Measurements from ENCODE around the gene DOCK1.

DOCK1 gene

GRCh38 chr10:127278001-127278400 is 372.8 kb downstream of the DOCK1 start:
- H3K4me3 ChIP-seq (ENCODE audit: low read depth, low read length), result no peak overlapping the region
- H3K36me3 ChIP-seq, result no peaks in the 10 kb centered on the region
- TF ChIP-seq, protein P1, sequence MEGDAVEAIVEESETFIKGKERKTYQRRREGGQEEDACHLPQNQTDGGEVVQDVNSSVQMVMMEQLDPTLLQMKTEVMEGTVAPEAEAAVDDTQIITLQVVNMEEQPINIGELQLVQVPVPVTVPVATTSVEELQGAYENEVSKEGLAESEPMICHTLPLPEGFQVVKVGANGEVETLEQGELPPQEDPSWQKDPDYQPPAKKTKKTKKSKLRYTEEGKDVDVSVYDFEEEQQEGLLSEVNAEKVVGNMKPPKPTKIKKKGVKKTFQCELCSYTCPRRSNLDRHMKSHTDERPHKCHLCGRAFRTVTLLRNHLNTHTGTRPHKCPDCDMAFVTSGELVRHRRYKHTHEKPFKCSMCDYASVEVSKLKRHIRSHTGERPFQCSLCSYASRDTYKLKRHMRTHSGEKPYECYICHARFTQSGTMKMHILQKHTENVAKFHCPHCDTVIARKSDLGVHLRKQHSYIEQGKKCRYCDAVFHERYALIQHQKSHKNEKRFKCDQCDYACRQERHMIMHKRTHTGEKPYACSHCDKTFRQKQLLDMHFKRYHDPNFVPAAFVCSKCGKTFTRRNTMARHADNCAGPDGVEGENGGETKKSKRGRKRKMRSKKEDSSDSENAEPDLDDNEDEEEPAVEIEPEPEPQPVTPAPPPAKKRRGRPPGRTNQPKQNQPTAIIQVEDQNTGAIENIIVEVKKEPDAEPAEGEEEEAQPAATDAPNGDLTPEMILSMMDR (IDR thresholded peaks at IDR 0.05; ENCODE audit: low read depth, low read length), result no peak
- H3K27me3 ChIP-seq (ENCODE audit: insufficient read depth, low read depth, severe bottlenecking), result no peaks in the 10 kb centered on the region
- H3K27ac ChIP-seq, result peak overlapping the region; percentile 26
- no peak for DNase-seq
- no peaks in the 10 kb centered on the region for H3K9me3 ChIP-seq (ENCODE audit: severe bottlenecking)

DNA sequence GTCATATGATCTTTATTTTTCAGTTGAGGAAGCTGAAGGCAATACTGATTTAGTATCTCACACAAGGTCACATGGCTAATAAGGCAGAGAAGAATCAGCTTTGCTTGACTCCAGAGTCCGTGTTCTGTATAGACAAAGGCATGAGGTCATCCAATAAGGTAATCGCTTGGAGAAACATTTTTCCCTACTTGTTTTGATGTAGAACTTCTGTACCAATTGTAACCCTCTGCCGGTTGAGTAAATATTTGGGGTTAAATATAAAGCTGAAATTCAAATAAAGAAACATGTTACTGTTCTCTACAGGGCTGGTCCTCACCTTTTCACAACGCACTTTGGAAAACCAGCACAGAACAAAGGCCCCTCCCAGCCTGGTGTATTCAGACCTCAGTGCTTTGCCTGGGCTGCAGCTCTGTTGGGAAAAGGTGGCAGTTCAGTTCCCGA is 374.1 kb downstream of the DOCK1 start:
- H3K27ac ChIP-seq, result no peak overlapping the region
- no peak for DNase-seq
- no peaks in the 10 kb centered on the region for H3K9me3 ChIP-seq (ENCODE audit: severe bottlenecking)

DNA sequence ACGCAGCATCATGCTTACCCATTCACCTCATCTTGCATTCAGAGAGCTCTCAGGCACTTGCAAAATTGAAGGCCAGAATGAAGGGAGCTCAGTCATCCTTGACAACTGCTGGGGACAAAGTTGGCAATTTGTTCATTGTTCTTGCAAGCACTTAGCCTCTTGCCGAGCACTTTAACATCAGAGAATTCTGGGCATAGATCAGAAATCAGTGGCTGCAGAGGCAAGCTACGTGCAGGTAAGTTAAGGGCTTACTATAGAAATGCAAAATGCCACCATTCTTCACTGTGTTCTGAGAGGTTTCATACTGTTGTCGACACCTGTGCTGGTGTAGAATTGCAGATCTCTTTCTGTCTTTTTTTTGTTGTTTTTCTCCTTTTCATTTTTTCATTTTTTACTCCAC is 375.2 kb downstream of the DOCK1 start:
- Histone ChIP-seq H3K9me3 (ENCODE audit: severe bottlenecking) (no peaks in the 10 kb centered on the region), H3K27me3 (ENCODE audit: insufficient read depth, low read depth, severe bottlenecking) (no peaks in the 10 kb centered on the region), H3K36me3 (no peaks in the 10 kb centered on the region), H3K4me3 (ENCODE audit: low read depth, low read length) (no peak overlapping the region), H3K27ac (no peak overlapping the region)
- TF ChIP-seq, protein P1 (IDR thresholded peaks at IDR 0.05; ENCODE audit: low read depth, low read length), result no peak
- no peak for DNase-seq

More for the DNA sequence above, 374.1 kb downstream of the DOCK1 start:
- Histone ChIP-seq H3K27me3 (ENCODE audit: insufficient read depth, low read depth, severe bottlenecking) (no peaks in the 10 kb centered on the region), H3K36me3 (no peaks in the 10 kb centered on the region), H3K4me3 (ENCODE audit: low read depth, low read length) (no peak overlapping the region)
- TF ChIP-seq, protein P1 (IDR thresholded peaks at IDR 0.05; ENCODE audit: low read depth, low read length), result no peak

DNA sequence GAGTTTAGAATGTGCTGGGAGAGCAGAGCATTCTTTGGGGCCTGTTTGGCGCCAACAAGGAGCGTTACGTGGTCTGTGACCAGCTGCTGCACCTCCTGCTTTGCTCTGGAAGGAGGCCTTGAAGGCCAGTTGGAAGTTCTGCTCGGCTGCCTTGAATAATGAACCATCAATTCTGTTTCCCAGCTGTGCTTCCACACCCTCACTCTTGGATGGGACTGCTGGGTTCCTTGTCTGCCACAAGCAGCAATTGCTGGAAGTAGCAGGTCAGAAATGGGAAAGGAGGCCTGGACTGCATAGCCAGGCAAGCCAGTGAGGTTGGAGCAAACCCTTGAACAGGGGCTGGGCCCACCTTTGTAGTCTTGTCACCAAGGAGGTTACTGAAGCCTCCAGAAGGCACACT is 377.8 kb downstream of the DOCK1 start:
- TF ChIP-seq, protein P1 (IDR thresholded peaks at IDR 0.05; ENCODE audit: low read depth, low read length), result no peak
- no peak overlapping the region for H3K4me3 ChIP-seq (ENCODE audit: low read depth, low read length)
- no peak for DNase-seq
- H3K27me3 ChIP-seq (ENCODE audit: insufficient read depth, low read depth, severe bottlenecking), result no peaks in the 10 kb centered on the region
- H3K36me3 ChIP-seq, result no peaks in the 10 kb centered on the region
- H3K27ac ChIP-seq, result no peak overlapping the region
- H3K9me3 ChIP-seq (ENCODE audit: severe bottlenecking), result no peaks in the 10 kb centered on the region

GRCh38 chr10:127283576-127283975 is 378.3 kb downstream of the DOCK1 start:
- no peak for DNase-seq
- Histone ChIP-seq H3K27ac (no peak overlapping the region), H3K36me3 (no peaks in the 10 kb centered on the region), H3K27me3 (ENCODE audit: insufficient read depth, low read depth, severe bottlenecking) (no peaks in the 10 kb centered on the region), H3K9me3 (ENCODE audit: severe bottlenecking) (no peaks in the 10 kb centered on the region), H3K4me3 (ENCODE audit: low read depth, low read length) (no peak overlapping the region)
- TF ChIP-seq, protein P1 (IDR thresholded peaks at IDR 0.05; ENCODE audit: low read depth, low read length), result no peak

GRCh38 chr10:127290850-127291249 is 385.6 kb downstream of the DOCK1 start:
- Histone ChIP-seq H3K27me3 (ENCODE audit: insufficient read depth, low read depth, severe bottlenecking) (no peaks in the 10 kb centered on the region), H3K27ac (no peak overlapping the region), H3K4me3 (ENCODE audit: low read depth, low read length) (no peak overlapping the region), H3K36me3 (no peaks in the 10 kb centered on the region), H3K9me3 (ENCODE audit: severe bottlenecking) (no peaks in the 10 kb centered on the region)
- TF ChIP-seq, protein P1 (IDR thresholded peaks at IDR 0.05; ENCODE audit: low read depth, low read length), result no peak
- DNase-seq, result no peak

All from WERI-Rb-1 (cell line).